Keratinocyte (primary cell): ENCODE results near the gene SEC14L2. TPM values are rescaled to one million over a fixed set of nuclear protein-coding genes. Genes with fewer than 3 reads are reported as not detected.

Experiments used
- DNase-seq: peaks from one replicate; pipeline ENCODE4 v3.0.0-alpha.2; 2011; ENCODE audit warnings: low read depth, missing footprints, low spot score
- FAIRE-seq: peaks from 2 replicates; lab custom pipeline; 2011; peaks lifted over from hg19 to GRCh38; lab: Jason Lieb, UNC
- H2AFZ ChIP-seq: 2 replicates; pipeline ENCODE4 v1.6.0; 2012; ENCODE audit warnings: low read length, control low read depth, inconsistent platforms; ENCODE audit not compliant: control insufficient read depth
- H3K27ac ChIP-seq: 2 replicates; pipeline ENCODE4 v1.5.1; 2011; ENCODE audit warnings: low read length; ENCODE audit not compliant: control insufficient read depth, insufficient read depth
- H3K27me3 ChIP-seq: 3 replicates; pipeline ENCODE4 v1.6.0; 2011; ENCODE audit warnings: low read length; ENCODE audit not compliant: control insufficient read depth, insufficient read depth; ENCODE audit errors: extremely low read depth
- H3K36me3 ChIP-seq, 2 experiments: 2 replicates in 1 of 2; 3 replicates in 1 of 2; pipeline ENCODE4 v1.5.1; 2011; ENCODE audit warnings: low read length in 2 of 2, mild to moderate bottlenecking in 1 of 2; ENCODE audit not compliant: control insufficient read depth in 2 of 2, insufficient read depth in 2 of 2; ENCODE audit errors: extremely low read depth in 1 of 2
- H3K4me1 ChIP-seq: 3 replicates; pipeline ENCODE4 v1.5.1; 2011; ENCODE audit warnings: low read length; ENCODE audit not compliant: control insufficient read depth, insufficient read depth; ENCODE audit errors: extremely low read depth
- H3K4me2 ChIP-seq: 3 replicates; pipeline ENCODE4 v1.6.0; 2011; ENCODE audit warnings: low read depth, low read length; ENCODE audit not compliant: control insufficient read depth, insufficient read depth; ENCODE audit errors: extremely low read depth
- H3K4me3 ChIP-seq, 3 experiments: fragments of 200-600 bp in 1 of 3; sonication (generic) in 1 of 3; 2 replicates in 2 of 3; 3 replicates in 1 of 3; pipeline ENCODE4 v1.5.1; 2011 to 2016; ENCODE audit warnings: low read length in 3 of 3, mild to moderate bottlenecking in 3 of 3, control low read depth in 2 of 3, inconsistent platforms in 1 of 3, low read depth in 1 of 3, mixed read lengths in 1 of 3, mixed run types in 1 of 3, moderate library complexity in 1 of 3; ENCODE audit not compliant: control insufficient read depth in 2 of 3, insufficient read depth in 2 of 3; ENCODE audit errors: extremely low read depth in 1 of 3
- H3K79me2 ChIP-seq: 2 replicates; pipeline ENCODE4 v1.6.0; 2012; ENCODE audit warnings: low read length; ENCODE audit not compliant: control insufficient read depth, insufficient read depth
- H3K9ac ChIP-seq: 3 replicates; pipeline ENCODE4 v1.6.0; 2011; ENCODE audit warnings: low read length; ENCODE audit not compliant: control insufficient read depth, insufficient read depth; ENCODE audit errors: extremely low read depth
- H3K9me1 ChIP-seq: 3 replicates; pipeline ENCODE4 v1.6.0; 2011; ENCODE audit warnings: low read length; ENCODE audit not compliant: control insufficient read depth, insufficient read depth; ENCODE audit errors: extremely low read depth
- H3K9me3 ChIP-seq: 2 replicates; pipeline ENCODE4 v1.5.1; 2012; ENCODE audit warnings: low read depth, low read length; ENCODE audit not compliant: control insufficient read depth
- H4K20me1 ChIP-seq: 3 replicates; pipeline ENCODE4 v1.6.0; 2011; ENCODE audit warnings: low read length; ENCODE audit not compliant: control insufficient read depth, insufficient read depth; ENCODE audit errors: extremely low read depth
- EZH2 ChIP-seq: IDR thresholded peaks from one replicate; pipeline ENCODE4 v1.6.1; 2012; ENCODE audit warnings: inconsistent platforms, mild to moderate bottlenecking, low read length, moderate library complexity
- dilution Hi-C: fragments of 300-500 bp; cut with MboI; formaldehyde crosslinking; loops from one replicate; pipeline ENCODE4 v1.7.0; 2020; ENCODE audit warnings: low sequenced_read_pairs; ENCODE audit not compliant: extremely low pct_ligation_motif_present
- polyA plus RNA-seq, 5 experiments: library from polyadenylated mRNA; depleted of rRNA in 3 of 5; stranded (reverse) in 3 of 5; stranded (forward) in 1 of 5; unstranded in 1 of 5; fragments of >200 nt; gene quantifications; 1 replicate in 1 of 5; 2 replicates in 3 of 5; 3 replicates in 1 of 5; pipeline versions ENCODE4 v1.2.1 to v1.2.3, GENCODE V29; 2011 to 2012; ENCODE audit warnings: missing spikeins in 2 of 5, low read depth in 1 of 5, low replicate concordance in 1 of 5
- TF ChIP-seq, protein P1 (sequence below), 3 experiments: IDR thresholded peaks in 1 of 3; conservative IDR thresholded peaks in 1 of 3; optimal IDR thresholded peaks in 1 of 3; 2 replicates in 2 of 3; 3 replicates in 1 of 3; pipeline versions ENCODE3 to v1.5.1; 2011; ENCODE audit warnings: low read length in 3 of 3, mild to moderate bottlenecking in 3 of 3, moderate library complexity in 2 of 3, control low read depth in 1 of 3, inconsistent platforms in 1 of 3; ENCODE audit not compliant: insufficient read depth in 2 of 3; ENCODE audit errors: extremely low read depth in 1 of 3

The SEC14L2 gene
- polyA plus RNA-seq, 1 donor (not counting 4 experiments of a cell fraction or from before 2014, with no cell fraction given) = 103 TPM

DNA sequence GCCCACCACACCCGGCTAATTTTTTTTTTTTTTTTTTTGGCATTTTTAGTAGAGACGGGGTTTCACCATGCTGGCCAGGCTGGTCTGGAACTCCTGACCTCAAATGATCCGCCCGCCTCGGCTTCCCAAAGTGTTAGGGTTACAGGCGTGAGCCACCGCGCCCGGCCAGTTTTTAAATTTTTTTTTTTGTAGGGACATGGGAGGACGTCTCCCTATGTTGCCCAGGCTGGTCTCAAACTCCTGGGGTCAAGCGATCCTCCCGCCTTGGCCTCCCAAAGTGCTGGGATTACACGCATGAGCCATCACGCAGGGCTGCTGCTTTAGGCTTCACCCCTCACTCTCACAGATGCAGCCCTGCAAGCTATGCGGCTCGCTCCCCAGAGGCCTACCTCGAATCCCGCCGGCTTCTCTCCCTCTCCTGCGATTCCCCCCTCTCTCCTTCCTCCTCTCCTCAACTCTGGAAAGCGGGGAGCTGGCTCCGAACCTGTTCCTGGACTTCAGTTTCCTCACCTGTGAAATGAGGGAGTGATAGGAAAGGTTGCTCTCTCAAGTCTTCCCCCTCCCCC is 39.1 kb upstream of the SEC14L2 start:
- TF ChIP-seq, protein P1, sequence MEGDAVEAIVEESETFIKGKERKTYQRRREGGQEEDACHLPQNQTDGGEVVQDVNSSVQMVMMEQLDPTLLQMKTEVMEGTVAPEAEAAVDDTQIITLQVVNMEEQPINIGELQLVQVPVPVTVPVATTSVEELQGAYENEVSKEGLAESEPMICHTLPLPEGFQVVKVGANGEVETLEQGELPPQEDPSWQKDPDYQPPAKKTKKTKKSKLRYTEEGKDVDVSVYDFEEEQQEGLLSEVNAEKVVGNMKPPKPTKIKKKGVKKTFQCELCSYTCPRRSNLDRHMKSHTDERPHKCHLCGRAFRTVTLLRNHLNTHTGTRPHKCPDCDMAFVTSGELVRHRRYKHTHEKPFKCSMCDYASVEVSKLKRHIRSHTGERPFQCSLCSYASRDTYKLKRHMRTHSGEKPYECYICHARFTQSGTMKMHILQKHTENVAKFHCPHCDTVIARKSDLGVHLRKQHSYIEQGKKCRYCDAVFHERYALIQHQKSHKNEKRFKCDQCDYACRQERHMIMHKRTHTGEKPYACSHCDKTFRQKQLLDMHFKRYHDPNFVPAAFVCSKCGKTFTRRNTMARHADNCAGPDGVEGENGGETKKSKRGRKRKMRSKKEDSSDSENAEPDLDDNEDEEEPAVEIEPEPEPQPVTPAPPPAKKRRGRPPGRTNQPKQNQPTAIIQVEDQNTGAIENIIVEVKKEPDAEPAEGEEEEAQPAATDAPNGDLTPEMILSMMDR (optimal IDR thresholded peaks at IDR 0.05 in 1 of 3, IDR thresholded peaks at IDR 0.05 in 1 of 3, conservative IDR thresholded peaks at IDR 0.05 in 1 of 3; ENCODE audit: extremely low read depth in 1 of 3, insufficient read depth in 2 of 3, low read length in 3 of 3) = no peak
- no peak for TF ChIP-seq EZH2
- peaks cover 1 to 10% of the 10 kb centered on the region in 2 experiments for H3K36me3 ChIP-seq
- dilution Hi-C loops = no loop called here
- peak overlapping the region; percentile 95 for H3K4me2 ChIP-seq
- peak overlapping the region; percentile 93 for H3K9ac ChIP-seq
- H3K27me3 ChIP-seq = no peaks in the 10 kb centered on the region
- no peak overlapping the region for H3K27ac ChIP-seq
- peaks cover 5% of the 10 kb centered on the region for H3K9me1 ChIP-seq
- H3K4me3 ChIP-seq = peak overlapping the region in 2 of 3 experiments; percentile 91 to 99
- H3K4me1 ChIP-seq = peaks cover 18% of the 10 kb centered on the region
- FAIRE-seq = no peak
- no peak for DNase-seq
- H3K9me3 ChIP-seq = no peaks in the 10 kb centered on the region
- H2AFZ ChIP-seq = no peak overlapping the region
- peaks cover 8% of the 10 kb centered on the region for H4K20me1 ChIP-seq
- H3K79me2 ChIP-seq = peaks cover 35% of the 10 kb centered on the region

DNA sequence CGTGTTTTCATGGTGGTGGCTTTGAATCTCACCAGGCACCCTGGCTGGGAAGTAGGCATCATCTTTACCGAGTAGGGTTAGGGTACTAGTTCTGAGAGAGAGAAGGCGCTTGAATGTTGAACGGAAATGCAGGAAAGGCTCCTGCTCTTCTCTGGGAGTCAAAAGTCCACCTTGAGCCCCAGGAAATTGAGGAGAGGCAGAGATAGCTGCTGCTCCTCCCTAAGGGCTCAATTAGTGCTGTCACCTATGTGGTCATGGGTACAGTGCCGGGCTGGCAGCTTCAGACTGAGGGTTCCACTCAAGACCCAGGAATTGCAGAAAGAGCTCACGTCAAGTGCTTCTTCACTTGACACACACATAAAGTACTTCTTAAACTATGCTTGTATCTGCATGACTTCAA is 38.3 kb upstream of the SEC14L2 start:
- no peak overlapping the region for H3K4me2 ChIP-seq

More for the DNA sequence above, 38.3 kb upstream of the SEC14L2 start:
- H3K4me3 ChIP-seq = no peak overlapping the region
- H3K27me3 ChIP-seq = no peaks in the 10 kb centered on the region
- H3K79me2 ChIP-seq = peaks cover 31% of the 10 kb centered on the region
- H3K9me1 ChIP-seq = peaks cover 5% of the 10 kb centered on the region
- dilution Hi-C loops = no loop called here
- H4K20me1 ChIP-seq = peaks cover 8% of the 10 kb centered on the region
- no peak overlapping the region for H2AFZ ChIP-seq
- H3K27ac ChIP-seq = no peak overlapping the region
- FAIRE-seq = no peak
- TF ChIP-seq EZH2 = no peak
- DNase-seq = no peak
- H3K4me1 ChIP-seq = peaks cover 18% of the 10 kb centered on the region
- H3K36me3 ChIP-seq = peaks cover 0 to 8% of the 10 kb centered on the region in 2 experiments
- no peak overlapping the region for H3K9ac ChIP-seq
- H3K9me3 ChIP-seq = no peaks in the 10 kb centered on the region
